Neural cell (in vitro differentiated cells): ENCODE data around the gene AGTRAP. TPM values are rescaled to one million over a fixed set of nuclear protein-coding genes. Genes with fewer than 3 reads are reported as not detected.

ENCODE experiments used
- H2AFZ ChIP-seq: fragments of 200-600, 300-800 bp; sonication (generic), shearing (Covaris generic); 2 replicates; pipeline ENCODE4 v1.6.0; 2014; ENCODE audit warnings: low read depth, mild to moderate bottlenecking, antibody characterized with exemption, low read length, moderate library complexity
- H3F3A ChIP-seq: fragments of 200-600 bp; shearing (Covaris generic); 2 replicates; pipeline ENCODE4 v1.6.1; 2016; ENCODE audit warnings: mild to moderate bottlenecking, moderate library complexity, mixed read lengths, antibody characterized with exemption, low read length; ENCODE audit not compliant: insufficient read depth, poor library complexity, severe bottlenecking
- H3K27ac ChIP-seq: fragments of 200-600, 300-800 bp; sonication (generic), shearing (Covaris generic); 2 replicates; pipeline ENCODE4 v1.5.1; 2014; ENCODE audit warnings: mild to moderate bottlenecking, low read length, moderate library complexity
- H3K27me3 ChIP-seq: fragments of 300-800, 200-600 bp; sonication (generic), shearing (Covaris generic); 2 replicates; pipeline ENCODE4 v1.6.0; 2014; ENCODE audit warnings: mild to moderate bottlenecking, low read depth, low read length, moderate library complexity; ENCODE audit not compliant: insufficient read depth
- H3K36me3 ChIP-seq: fragments of 300-800, 200-600 bp; sonication (generic), shearing (Covaris generic); 2 replicates; pipeline ENCODE4 v1.5.1; 2014; ENCODE audit warnings: mild to moderate bottlenecking, antibody characterized with exemption, low read length, moderate library complexity; ENCODE audit not compliant: insufficient read depth
- H3K4me2 ChIP-seq: fragments of 300-800, 200-600 bp; sonication (generic), shearing (Covaris generic); 2 replicates; pipeline ENCODE4 v1.6.0; 2014; ENCODE audit warnings: mild to moderate bottlenecking, low read length
- H3K4me3 ChIP-seq: fragments of 300-800, 200-600 bp; sonication (generic), shearing (Covaris generic); 2 replicates; pipeline ENCODE4 v1.5.1; 2014; ENCODE audit warnings: mild to moderate bottlenecking, low read length, moderate library complexity
- H3K79me2 ChIP-seq: fragments of 200-600 bp; shearing (Covaris generic); replicated peaks from 2 replicates; pipeline ENCODE4 v1.6.0; 2014; ENCODE audit warnings: mild to moderate bottlenecking, low read length, moderate library complexity; ENCODE audit not compliant: insufficient read depth
- H3K9ac ChIP-seq: fragments of 300-800, 200-600 bp; sonication (generic), shearing (Covaris generic); 2 replicates; pipeline ENCODE4 v1.6.1; 2016; ENCODE audit warnings: mild to moderate bottlenecking, low read length, mixed read lengths
- H3K9me2 ChIP-seq: fragments of 200-600 bp; shearing (Covaris generic); 2 replicates; pipeline ENCODE4 v1.6.1; 2016; ENCODE audit warnings: mild to moderate bottlenecking, low read length, mixed read lengths; ENCODE audit not compliant: insufficient read depth
- H3K9me3 ChIP-seq: fragments of 200-600, 300-800 bp; sonication (generic), shearing (Covaris generic); 2 replicates; pipeline ENCODE4 v1.6.1; 2016; ENCODE audit warnings: mild to moderate bottlenecking, mixed run types, low read length, moderate library complexity, mixed read lengths
- H4K20me1 ChIP-seq: fragments of 200-600 bp; shearing (Covaris generic); 2 replicates; pipeline ENCODE4 v1.6.1; 2016; ENCODE audit warnings: mild to moderate bottlenecking, mixed run types; ENCODE audit not compliant: insufficient read depth
- EP300 ChIP-seq: fragments of 450-650 bp; conservative IDR thresholded peaks from 2 replicates; pipeline ENCODE4 v1.6.1; 2014; ENCODE audit warnings: antibody characterized with exemption, mild to moderate bottlenecking, moderate library complexity; ENCODE audit not compliant: poor library complexity, severe bottlenecking
- EZH2 ChIP-seq: fragments of 200-600, 300-800 bp; shearing (Covaris generic), sonication (generic); IDR thresholded peaks from 2 replicates; pipeline ENCODE4 v1.6.1; 2014; ENCODE audit warnings: antibody characterized with exemption, low read length, borderline replicate concordance, mild to moderate bottlenecking; ENCODE audit not compliant: insufficient read depth, poor library complexity, severe bottlenecking
- MXI1 ChIP-seq: fragments of 450-650 bp; conservative IDR thresholded peaks from 2 replicates; pipeline ENCODE4 v1.6.1; 2014; ENCODE audit warnings: antibody characterized with exemption, mild to moderate bottlenecking; ENCODE audit not compliant: poor library complexity, severe bottlenecking
- POLR2AphosphoS5 ChIP-seq: IDR thresholded peaks from 2 replicates; pipeline ENCODE4 v1.6.1; 2012
- RAD21 ChIP-seq: fragments of 450-650 bp; conservative IDR thresholded peaks from 2 replicates; pipeline ENCODE4 v1.6.1; 2014; ENCODE audit warnings: antibody characterized with exemption, mild to moderate bottlenecking, moderate library complexity
- SMC3 ChIP-seq: fragments of 450-650 bp; conservative IDR thresholded peaks from 2 replicates; pipeline ENCODE4 v1.6.1; 2014; ENCODE audit warnings: antibody characterized with exemption, mild to moderate bottlenecking, moderate library complexity; ENCODE audit not compliant: poor library complexity
- TAF1 ChIP-seq: IDR thresholded peaks from 2 replicates; pipeline ENCODE4 v1.6.1; 2012; ENCODE audit warnings: low read depth
- polyA plus RNA-seq: library from polyadenylated mRNA; depleted of rRNA; stranded (reverse); fragments of >200 nt; gene quantifications from 2 replicates; pipeline ENCODE4 v1.2.3, GENCODE V29; 2014
- TF ChIP-seq, protein P1 (sequence below): IDR thresholded peaks from 2 replicates; pipeline ENCODE4 v1.6.1; 2012; ENCODE audit warnings: borderline replicate concordance
- TF ChIP-seq, protein P2 (sequence below): fragments of 450-650 bp; IDR thresholded peaks from 2 replicates; pipeline ENCODE4 v1.5.1; 2014; ENCODE audit warnings: antibody characterized with exemption, mild to moderate bottlenecking, moderate library complexity; ENCODE audit not compliant: poor library complexity, severe bottlenecking

The AGTRAP gene
- polyA plus RNA-seq, 1 donor from 2014 or later = 4.4 TPM

DNA sequence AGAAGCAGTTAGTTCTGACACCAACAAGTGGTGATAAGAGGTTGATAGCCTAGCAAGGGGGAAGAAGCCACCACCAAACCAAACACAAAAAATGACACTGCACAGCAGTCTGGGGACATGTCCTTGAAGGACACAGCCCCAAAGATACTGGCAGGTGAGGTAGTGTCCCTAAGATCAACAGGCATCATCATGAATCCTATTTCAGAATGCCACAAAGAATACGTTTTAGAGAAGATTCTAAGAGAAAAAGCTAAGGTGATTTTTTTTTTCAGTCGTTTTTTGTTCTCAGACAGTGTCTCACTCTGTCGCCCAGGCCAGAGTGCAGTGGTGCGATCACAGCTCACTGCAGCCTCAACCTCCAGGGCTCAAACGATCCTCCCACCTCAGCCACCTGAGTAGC is 50.2 kb downstream of the AGTRAP start:
- Histone ChIP-seq H3K4me2 (no peak overlapping the region), H3K36me3 (no peaks in the 10 kb centered on the region), H3K9ac (no peak overlapping the region), H4K20me1 (no peaks in the 10 kb centered on the region), H3K79me2 (no peaks in the 10 kb centered on the region), H3K9me3 (no peaks in the 10 kb centered on the region), H2AFZ (no peak overlapping the region), H3F3A (no peaks in the 10 kb centered on the region), H3K9me2 (no peaks in the 10 kb centered on the region), H3K4me3 (no peak overlapping the region), H3K27me3 (no peaks in the 10 kb centered on the region), H3K27ac (no peak overlapping the region)
- TF ChIP-seq POLR2AphosphoS5 (no peak), EP300 (no peak), EZH2 (no peak), MXI1 (no peak), RAD21 (no peak), TAF1 (no peak), SMC3 (no peak)
- TF ChIP-seq, protein P1, sequence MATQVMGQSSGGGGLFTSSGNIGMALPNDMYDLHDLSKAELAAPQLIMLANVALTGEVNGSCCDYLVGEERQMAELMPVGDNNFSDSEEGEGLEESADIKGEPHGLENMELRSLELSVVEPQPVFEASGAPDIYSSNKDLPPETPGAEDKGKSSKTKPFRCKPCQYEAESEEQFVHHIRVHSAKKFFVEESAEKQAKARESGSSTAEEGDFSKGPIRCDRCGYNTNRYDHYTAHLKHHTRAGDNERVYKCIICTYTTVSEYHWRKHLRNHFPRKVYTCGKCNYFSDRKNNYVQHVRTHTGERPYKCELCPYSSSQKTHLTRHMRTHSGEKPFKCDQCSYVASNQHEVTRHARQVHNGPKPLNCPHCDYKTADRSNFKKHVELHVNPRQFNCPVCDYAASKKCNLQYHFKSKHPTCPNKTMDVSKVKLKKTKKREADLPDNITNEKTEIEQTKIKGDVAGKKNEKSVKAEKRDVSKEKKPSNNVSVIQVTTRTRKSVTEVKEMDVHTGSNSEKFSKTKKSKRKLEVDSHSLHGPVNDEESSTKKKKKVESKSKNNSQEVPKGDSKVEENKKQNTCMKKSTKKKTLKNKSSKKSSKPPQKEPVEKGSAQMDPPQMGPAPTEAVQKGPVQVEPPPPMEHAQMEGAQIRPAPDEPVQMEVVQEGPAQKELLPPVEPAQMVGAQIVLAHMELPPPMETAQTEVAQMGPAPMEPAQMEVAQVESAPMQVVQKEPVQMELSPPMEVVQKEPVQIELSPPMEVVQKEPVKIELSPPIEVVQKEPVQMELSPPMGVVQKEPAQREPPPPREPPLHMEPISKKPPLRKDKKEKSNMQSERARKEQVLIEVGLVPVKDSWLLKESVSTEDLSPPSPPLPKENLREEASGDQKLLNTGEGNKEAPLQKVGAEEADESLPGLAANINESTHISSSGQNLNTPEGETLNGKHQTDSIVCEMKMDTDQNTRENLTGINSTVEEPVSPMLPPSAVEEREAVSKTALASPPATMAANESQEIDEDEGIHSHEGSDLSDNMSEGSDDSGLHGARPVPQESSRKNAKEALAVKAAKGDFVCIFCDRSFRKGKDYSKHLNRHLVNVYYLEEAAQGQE = no peak
- TF ChIP-seq, protein P2, sequence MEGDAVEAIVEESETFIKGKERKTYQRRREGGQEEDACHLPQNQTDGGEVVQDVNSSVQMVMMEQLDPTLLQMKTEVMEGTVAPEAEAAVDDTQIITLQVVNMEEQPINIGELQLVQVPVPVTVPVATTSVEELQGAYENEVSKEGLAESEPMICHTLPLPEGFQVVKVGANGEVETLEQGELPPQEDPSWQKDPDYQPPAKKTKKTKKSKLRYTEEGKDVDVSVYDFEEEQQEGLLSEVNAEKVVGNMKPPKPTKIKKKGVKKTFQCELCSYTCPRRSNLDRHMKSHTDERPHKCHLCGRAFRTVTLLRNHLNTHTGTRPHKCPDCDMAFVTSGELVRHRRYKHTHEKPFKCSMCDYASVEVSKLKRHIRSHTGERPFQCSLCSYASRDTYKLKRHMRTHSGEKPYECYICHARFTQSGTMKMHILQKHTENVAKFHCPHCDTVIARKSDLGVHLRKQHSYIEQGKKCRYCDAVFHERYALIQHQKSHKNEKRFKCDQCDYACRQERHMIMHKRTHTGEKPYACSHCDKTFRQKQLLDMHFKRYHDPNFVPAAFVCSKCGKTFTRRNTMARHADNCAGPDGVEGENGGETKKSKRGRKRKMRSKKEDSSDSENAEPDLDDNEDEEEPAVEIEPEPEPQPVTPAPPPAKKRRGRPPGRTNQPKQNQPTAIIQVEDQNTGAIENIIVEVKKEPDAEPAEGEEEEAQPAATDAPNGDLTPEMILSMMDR = no peak

DNA sequence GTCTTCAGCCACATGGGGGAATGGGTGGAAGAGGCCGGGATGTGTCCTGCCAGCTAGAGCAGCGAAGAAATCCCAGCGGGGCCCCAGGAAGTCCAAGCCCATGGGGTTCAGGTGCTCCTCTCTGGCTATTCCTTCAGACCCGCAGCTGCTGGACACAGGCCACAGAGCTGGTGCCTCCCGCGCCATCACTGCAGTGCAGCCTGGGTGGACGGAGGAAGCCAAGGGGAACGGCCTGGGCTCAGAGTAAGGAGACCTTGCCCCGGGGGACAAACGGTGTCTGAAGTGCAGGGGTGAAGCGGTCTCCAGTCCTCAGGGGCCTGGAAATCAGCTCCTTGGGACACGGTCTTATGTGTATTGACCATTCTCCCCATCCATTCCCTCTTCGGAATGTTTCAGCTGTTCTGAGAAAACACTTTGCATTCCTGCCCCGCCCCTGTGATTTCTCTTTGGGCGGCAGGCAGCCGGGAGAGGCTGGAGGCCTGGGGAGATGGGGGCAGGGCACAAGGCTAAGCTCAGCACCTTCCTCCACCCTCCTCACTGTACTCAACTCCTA is 51.4 kb downstream of the AGTRAP start:
- no peak overlapping the region for H2AFZ ChIP-seq

More for the DNA sequence above, 51.4 kb downstream of the AGTRAP start:
- TF ChIP-seq, protein P2 = no peak
- TF ChIP-seq TAF1 (no peak), SMC3 (no peak), EP300 (no peak), EZH2 (no peak), MXI1 (no peak), POLR2AphosphoS5 (no peak), RAD21 (no peak)
- TF ChIP-seq, protein P1 = no peak
- H3K9me2 ChIP-seq = no peaks in the 10 kb centered on the region
- H3K9me3 ChIP-seq = no peaks in the 10 kb centered on the region
- H3K36me3 ChIP-seq = no peaks in the 10 kb centered on the region
- H3K4me2 ChIP-seq = no peak overlapping the region
- H3K9ac ChIP-seq = no peak overlapping the region
- no peak overlapping the region for H3K4me3 ChIP-seq
- H3F3A ChIP-seq = no peaks in the 10 kb centered on the region
- H3K79me2 ChIP-seq = no peaks in the 10 kb centered on the region
- H3K27me3 ChIP-seq = no peaks in the 10 kb centered on the region
- no peak overlapping the region for H3K27ac ChIP-seq
- no peaks in the 10 kb centered on the region for H4K20me1 ChIP-seq
